Stimulated activated naive CD8-positive, alpha-beta T cell treated with anti-CD3 and anti-CD28 coated beads, Interleukin-15, Interleukin-2, amounts not matched to agents 100 U/mL and 50 U/mL, for 24 hours (primary cell): Measurements from ENCODE around the gene LDLRAD4.

ENCODE experiments used
- ATAC-seq: fragments of 150-1000 bp; cut with Tn5 transposase; one replicate; pipeline ENCODE4 v1.10.0; 2021
- DNase-seq: peaks from one replicate; pipeline ENCODE4 v3.0.0; 2021

LDLRAD4 gene

DNA sequence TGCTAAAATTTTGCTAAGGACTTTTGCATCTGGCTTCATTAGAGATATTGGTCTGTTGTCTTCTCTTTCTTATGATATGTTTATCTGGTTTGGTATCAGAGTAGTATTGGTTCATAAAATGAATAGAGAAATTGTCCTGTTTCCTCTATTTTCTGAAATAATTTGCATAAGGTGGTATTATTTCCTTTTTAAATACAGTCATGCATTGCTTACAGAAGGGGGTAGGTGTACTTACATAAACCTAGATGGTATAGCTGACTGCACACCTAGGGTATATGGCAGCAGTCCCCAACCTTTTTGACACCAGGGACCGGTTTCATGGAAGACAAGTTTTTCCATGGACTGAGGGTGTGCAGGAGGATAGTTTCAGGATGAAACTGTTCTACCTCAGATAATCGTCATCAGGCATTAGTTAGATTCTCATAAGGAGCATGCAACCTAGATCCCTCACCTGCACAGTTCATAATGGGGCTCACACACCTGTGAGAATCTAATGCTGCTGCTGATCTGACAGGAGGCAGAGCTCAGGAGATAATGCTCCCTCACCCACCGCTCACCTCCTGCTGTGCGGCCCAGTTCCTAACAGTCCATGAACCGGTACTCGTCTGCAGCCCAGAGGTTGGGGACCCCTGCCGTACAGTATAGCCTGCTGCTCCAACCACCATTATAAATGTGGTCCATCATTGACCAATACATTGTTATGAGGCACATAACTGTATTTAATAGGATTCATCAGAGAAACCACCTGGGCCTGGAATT lies 318.6 kb downstream of the LDLRAD4 start:
- no peak for DNase-seq
- no peak for ATAC-seq

GRCh38 chr18:13538630-13539029 lies 320.1 kb downstream of the LDLRAD4 start:
- ATAC-seq (no peak), DNase-seq (no peak)

- ATAC-seq (peak; percentile 19), DNase-seq (peak; percentile 29)
Measured at GRCh38 chr18:13539050-13539449, 320.5 kb downstream of the LDLRAD4 start.

GRCh38 chr18:13539843-13540476 lies 321.4 kb downstream of the LDLRAD4 start:
- ATAC-seq (no peak), DNase-seq (no peak)

GRCh38 chr18:13540477-13541182 lies 322.1 kb downstream of the LDLRAD4 start:
- ATAC-seq (peak; percentile 96), DNase-seq (peak; percentile 66)

- no peak for ATAC-seq
- DNase-seq: no peak
Measured at GRCh38 chr18:13541621-13542519, 323.3 kb downstream of the LDLRAD4 start.

DNA sequence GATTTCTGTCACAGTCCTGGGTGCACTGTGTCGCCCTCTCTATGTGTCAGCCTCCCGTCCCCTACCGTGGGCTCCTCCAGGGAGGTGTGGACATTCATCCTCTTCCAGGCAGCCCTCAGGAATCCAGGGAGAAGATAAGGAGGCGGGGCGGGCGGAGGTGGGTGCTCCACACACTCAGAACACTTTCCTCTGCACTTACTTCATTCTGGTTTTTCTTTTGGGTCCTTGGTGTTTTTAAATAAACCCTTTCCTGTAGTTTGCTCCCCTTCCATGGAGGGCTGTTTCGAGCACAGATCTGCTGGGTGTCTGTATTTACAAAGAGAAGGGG lies 323.9 kb downstream of the LDLRAD4 start:
- DNase-seq: no peak
- no peak for ATAC-seq

DNA sequence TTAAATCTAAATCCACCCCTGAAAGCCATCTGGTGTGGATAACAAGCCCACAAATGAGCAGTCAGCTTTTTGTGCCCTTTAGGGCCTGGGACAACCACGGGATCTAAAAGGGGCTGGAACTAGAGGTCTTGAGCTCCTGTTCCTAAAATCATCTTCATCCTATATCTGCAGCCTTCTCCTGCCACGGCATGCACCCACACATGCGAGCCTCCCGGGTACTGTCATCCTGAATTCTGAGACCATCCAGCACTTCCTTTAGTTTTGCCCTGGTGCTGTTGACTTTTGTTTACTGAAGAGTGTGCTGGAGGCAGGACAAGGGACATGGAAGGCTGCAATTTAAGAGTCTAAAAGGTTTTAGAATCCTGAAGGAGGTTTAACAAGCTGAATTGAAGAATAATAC lies 324.6 kb downstream of the LDLRAD4 start:
- no peak for DNase-seq
- ATAC-seq: no peak

- no peak for ATAC-seq
- no peak for DNase-seq
Measured at GRCh38 chr18:13543811-13544732, 325.5 kb downstream of the LDLRAD4 start.

DNA sequence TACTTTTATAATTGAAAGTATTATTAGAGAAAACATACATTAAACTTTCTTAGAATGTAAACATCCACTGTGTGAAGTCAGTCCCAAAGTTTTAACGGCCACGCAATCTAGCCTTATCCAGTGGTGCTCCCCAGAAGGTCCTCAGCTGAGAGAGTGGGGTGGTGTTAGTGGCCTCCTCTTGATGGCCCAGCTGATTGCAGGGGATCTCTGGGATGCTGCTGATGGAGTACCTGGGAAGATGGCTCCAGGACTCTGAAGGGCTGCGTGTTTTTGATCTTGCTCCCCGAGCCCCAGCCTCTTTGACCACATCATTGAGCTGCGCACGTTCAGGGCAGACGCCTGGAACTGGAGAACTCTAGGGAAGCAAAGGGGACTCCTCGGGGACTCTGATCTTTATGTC lies 326.4 kb downstream of the LDLRAD4 start:
- ATAC-seq: no peak
- no peak for DNase-seq

DNA sequence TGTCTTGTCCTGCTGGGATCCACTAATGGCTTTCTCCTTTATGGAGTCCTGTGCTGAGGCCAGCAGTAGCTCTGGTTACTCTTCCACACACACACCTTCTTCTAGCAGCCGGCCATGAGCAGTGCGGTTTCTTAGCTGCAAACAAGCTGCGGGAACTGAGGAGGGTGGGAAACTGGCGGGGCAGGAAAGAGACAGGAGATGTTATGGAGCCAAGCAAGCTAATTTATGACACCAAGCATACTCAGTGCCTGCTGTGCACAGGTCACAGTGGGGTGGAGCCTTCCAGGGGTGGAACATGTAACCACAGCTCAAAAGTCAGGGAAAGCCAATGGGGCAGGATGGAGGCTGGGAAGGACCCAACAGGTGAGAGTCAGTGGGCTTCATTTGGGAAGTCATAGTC lies 327.0 kb downstream of the LDLRAD4 start:
- DNase-seq (no peak), ATAC-seq (no peak)

GRCh38 chr18:13545955-13546354 lies 327.4 kb downstream of the LDLRAD4 start:
- ATAC-seq (no peak), DNase-seq (no peak)

- DNase-seq (no peak), ATAC-seq (no peak)
Measured at GRCh38 chr18:13546638-13547037, 328.1 kb downstream of the LDLRAD4 start.

DNA sequence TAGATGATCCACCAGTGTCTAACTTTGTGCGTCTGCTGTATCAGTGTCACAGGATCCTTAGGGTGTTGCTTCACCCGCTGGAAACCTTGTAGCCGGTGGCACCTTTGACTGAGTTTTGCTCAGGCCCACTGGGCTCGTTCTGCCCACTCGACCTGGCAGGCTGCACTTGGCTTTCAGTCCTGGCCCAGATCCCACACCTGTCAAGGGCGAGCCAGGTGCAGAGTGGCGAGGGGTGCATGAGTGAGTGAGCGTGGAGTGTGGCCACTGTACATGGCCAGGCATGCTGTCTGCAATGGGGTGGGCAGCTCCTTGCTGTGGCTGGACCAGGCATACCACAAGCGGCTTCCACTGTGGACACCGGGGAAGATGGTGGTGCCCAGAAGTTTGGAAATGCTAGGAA lies 328.8 kb downstream of the LDLRAD4 start:
- ATAC-seq (no peak), DNase-seq (no peak)

DNA sequence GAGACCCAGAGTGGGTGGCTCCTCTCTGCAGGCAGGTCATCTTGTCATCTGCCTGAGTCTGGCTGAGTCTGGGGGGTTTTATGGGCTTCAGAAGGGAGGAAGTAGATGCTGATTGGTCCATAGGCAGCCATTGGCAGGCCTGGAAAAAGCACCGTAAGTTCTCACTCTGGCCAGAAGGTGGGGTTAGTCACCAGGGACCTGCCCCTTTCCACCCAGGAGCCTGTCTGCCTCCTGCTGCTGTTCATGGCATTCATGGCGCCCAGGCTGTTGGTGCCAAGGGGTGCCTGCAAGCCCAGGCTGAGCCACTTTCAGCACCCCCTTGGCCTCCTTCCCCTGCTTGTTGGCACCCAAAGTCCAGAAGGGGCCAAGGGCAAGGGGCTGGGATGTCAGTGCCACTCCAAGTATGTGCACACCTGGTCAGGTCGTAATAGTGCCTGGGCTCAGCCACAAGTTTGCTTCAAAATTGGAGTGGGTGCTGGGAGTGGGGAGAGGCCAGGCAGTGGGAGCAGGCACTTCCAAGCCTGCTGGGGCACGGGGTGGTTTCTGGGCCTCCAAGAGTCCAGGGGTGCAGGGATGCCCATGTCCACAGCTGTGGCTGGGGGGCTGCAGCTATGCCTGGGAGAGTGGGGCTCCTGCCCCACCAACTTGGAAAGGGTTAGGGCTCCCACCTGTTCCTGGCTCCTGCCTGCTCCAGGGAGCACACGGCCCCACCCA lies 329.7 kb downstream of the LDLRAD4 start:
- no peak for ATAC-seq
- DNase-seq: no peak

- ATAC-seq (no peak), DNase-seq (no peak)
Measured at GRCh38 chr18:13548966-13549879, 330.7 kb downstream of the LDLRAD4 start.

DNA sequence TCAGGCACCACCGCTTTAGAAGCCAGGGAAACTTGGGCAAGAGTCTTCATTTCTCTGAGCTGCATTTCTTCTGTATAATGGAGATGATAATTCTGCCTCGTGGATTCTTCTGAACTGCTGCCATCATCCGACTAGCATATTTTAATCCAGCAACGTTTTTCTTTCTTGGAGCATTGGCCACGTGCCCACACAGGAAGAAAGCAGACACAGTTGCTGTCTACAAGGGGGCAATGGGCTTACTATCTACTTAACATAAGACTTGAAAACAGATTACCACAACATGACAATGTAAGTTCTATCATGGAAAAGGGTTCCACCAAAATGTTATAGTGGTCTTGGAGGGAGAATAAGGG lies 331.3 kb downstream of the LDLRAD4 start:
- DNase-seq (no peak), ATAC-seq (no peak)

DNA sequence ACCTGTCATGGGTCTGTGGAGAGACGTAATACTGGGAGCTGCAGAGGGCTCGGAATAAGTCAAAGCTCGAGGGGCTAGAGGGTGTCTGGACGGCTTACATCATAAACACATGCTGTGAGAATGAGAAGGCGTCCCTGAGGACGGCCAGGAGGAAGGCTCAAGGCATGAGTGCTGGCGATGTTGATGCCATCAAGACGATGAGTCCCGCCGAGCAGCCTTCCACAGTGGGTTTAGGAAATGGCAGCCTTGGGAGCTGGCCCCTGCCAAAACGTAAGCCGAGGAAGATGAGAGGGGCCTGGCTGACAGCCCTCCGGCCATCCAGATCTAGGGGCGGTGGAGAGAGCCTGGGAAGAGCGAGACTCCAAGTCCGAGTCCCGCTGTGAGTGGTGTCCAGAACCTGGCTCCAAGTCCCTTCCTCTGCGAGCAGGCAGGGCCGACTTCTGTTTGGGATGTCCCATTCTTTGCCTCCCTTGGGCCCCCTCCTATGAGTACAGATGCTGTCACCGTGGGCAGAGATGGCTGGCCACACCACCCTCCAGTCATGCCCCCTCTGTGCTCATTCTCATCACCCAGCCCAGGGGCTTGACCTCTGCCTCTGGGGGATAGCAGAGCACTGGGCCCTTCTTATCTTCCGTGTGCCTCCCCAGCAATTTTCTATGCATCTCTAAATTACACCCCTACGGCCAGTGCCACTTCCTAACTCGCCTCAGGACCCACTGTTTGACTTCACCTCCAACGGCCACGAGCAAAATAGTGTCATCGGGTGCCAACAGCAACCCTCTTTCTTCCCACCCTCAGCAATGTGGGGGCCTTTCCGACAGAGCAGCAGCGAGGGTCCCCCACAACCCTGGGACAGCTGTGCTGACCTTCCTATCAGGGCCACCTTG lies 332.1 kb downstream of the LDLRAD4 start:
- ATAC-seq (no peak), DNase-seq (no peak)

GRCh38 chr18:13551305-13551603 lies 332.7 kb downstream of the LDLRAD4 start:
- ATAC-seq (no peak), DNase-seq (no peak)
